Activated CD4-positive, CD25-positive, alpha-beta regulatory T cell treated with anti-CD3 and anti-CD28 coated beads, Interleukin-2, amount 50 U/mL, for 24 hours (primary cell): ENCODE results near the gene RPS27A.
"Not testable (repeated sequence)": the region's sequence is repeated elsewhere in the genome, so short reads cannot be mapped to it uniquely, and the experiment has no call there.

Experiments used
- ATAC-seq, 2 donors: fragments of 150-1000 bp; cut with Tn5 transposase; one replicate each; pipeline ENCODE4 v1.10.0; 2021; ENCODE audit warnings: mild to moderate bottlenecking in 1 of 2, moderate library complexity in 1 of 2

Gene RPS27A

DNA sequence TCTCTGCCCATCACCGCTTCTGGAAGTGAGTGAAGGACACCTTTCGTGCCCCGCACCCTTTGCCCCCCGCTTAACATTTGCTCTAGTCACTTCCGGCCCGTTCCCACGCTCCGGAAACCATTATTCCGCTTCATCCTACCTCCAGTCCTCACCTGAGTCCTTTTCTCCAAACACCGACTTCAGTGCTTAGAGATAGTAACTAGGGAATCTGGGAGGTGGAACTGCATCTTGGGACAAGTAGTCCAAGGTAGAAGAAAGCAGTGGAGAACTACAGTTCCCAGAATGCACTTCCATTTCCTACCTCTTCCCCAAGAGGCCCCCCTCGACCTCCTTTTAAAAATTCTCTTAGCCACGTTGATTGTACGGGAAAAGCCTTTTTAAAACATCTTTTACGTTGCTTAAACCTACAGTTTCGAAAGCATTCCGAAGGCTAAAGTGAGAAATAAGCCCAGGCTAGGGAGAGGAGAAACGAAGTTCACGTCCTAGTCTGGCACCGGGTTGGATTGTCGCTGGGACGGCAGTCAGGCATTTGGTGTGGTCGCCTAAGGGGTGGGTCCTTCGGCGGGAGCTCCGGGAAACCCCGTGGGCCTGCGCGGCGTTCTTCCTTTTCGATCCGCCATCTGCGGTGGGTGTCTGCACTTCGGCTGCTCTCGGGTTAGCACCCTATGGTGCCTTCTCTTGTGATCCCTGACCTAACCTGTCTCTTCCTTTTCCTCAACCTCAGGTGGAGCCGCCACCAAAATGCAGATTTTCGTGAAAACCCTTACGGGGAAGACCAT, at the start of gene RPS27A, which contains the start of gene CLHC1:
TSS of gene RPS27A (plus strand) at position 605 of the 779 bp plus-strand sequence. CDS start at position 742, 137 bp downstream.
TSS of gene CLHC1 (minus strand) at position 210 of the 779 bp plus-strand sequence. CDS start 9,882 bp downstream, outside the sequence.
- peak; percentile 78 to 85 for ATAC-seq

DNA sequence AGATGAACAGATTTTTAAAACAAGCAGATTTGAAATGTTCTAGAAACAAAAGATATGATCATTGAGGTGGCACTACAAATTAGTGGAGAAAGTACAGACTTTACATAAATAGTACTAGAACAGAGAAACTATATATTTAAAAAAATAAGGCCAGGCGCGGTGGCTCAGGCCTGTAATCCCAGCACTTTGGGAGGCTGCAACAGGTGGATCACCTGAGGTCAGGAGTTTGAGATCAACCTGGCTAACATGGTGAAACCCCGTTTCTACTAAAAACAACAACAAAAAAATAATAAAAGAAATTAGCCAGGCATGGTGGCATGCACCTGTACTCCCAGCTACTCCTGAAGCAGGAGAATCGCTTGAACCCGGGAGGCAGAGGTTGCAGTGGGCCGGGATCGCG, 45.7 kb upstream of the RPS27A start:
- ATAC-seq, result not testable (repeated sequence)

DNA sequence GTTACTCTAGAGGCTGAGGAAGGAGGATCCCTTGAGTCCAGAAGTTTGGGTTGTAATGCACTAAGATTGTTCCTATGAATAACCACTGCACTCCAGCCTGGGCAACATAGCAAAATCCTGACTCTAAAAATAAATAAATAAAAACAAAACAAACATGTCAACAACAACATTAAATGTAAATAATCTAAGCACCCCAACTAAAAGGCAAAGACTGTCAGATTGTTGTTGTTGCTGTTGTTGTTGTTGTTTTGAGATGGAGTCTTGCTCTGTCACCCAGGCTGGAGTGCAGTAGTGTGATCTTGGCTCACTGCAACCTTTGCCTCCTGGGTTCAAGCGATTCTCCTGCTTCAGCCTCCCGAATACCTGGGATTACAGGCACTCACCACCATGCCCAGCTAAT, 40.6 kb upstream of the RPS27A start:
- not testable (repeated sequence) for ATAC-seq

DNA sequence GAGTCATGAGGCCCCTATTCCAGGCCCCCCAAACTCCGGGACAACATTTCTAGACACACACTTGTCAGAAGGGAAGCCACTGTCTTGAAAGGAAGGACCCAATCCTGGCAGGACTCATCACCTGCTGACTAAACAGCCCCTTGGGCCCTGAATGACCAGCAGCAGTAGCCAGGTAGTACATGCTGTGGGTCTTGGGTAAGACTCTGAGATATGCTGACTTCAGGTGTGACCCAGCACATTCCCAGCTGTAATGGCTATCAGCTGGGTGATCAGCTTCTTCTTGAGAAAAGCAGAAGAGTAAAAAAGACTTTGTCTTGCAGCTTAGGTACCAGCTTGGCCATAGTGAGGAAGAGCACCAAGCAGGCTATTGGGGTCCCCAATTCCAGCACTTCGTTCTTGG, 36.0 kb upstream of the RPS27A start:
- no peak for ATAC-seq

DNA sequence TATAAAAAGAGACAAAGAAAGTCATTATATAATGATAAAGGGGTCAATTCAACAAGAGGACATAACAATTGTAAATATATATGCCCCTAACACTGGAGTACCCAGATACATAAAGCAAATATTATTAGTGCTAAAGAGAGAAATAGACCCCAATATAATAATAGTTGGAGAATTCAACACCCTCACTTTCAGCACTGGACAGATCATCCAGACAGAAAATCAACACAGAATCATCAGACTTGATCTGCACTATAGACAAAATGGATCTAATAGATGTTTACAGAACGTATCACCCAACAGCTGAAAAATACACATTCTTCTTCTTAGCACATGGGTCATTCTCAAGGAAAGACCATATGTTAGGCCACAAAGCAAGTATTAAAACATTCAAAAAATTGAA, 32.1 kb upstream of the RPS27A start:
- ATAC-seq, result no peak

DNA sequence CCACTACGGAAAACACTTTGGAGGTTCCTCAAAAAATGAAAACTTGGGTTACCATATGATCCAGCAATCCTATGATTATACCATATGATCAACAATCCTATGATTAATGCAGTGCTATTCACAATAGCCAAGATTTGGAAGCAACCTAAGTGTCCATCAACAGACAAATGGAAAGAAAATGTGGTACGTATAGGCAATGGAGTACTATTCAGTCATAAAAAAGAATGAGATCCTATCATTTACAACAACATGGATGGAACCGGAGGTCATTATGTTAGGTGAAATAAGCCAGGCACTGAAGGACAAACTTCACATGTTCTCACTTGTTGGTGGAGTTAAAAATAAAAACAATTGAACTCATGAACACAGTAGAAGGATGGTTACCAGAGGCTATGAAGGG, 28.0 kb upstream of the RPS27A start:
- ATAC-seq, result no peak

DNA sequence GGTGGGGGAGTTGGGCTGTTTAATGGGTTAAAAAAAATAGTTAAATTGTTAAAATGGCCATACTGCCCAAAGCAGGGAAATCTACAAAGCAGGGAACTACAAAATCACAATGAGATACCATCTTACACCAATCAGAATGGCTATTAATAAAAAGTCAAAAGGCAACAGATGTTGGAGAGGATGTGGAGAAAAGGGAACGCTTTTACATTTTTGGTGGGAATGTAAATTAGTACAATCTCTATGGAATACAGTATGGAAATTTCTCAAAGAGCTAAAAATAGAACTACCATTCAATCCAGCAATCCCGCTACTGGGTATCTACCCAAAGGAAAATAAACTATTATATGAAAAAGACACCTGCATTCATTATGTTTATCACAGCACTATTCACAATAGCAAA, 27.5 kb upstream of the RPS27A start:
- no peak for ATAC-seq

DNA sequence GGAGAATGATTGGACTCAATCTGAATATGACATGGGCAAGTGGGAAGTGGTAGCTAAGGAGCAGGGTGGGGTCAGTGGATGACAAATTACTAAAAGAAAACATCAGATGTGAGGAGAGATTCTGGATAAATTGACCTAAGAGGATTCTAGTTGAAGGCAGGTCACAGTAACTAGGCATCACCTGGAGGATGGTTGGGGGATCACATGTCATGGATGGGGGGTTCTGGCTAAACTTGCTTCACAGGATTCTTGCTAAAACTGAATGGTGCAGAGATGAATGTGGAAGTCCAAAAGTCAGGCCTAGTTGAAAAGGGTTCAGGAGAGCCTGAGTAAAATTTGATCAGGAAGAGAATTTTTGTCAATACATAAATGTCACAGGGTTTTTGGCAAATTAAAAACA, 18.7 kb upstream of the RPS27A start:
- ATAC-seq, result no peak

DNA sequence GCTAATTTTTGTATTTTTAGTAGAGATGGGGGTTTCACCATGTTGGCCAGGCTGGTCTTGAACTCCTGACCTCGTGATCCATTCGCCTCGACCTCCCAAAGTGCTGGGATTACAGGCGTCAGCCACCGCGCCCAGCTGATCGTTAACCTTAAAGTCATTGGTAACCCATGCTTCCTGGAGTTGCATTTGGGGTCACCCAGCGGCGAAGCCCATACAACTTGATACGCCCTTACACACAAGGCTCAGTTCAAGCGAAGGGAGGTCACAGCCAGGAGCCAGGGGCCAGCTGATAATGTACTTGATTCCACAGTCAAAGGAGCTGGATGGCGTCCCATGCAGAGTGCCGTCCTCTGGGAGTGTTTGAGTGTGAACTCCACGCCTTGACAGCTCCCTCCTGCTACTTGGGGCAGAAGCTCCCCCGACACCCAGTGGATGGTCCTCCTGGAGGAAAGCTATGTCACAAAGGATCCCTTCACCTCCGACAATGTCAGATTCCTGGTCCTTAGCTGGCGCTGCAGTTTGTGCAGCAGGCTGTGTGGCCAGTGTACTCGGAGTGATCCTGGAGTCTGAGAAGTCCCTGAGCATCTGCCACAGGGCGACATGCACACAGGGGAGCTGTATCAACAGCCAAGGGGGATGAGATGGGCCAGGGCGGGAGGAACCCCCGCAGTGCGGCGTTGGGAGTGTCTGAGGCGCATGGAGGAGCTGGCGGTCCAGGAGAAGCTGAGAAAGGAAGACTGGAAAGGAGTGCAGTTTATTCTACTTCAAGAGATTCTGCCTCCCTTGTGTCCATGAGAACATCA, 8.3 kb upstream of the RPS27A start:
- ATAC-seq, result no peak

DNA sequence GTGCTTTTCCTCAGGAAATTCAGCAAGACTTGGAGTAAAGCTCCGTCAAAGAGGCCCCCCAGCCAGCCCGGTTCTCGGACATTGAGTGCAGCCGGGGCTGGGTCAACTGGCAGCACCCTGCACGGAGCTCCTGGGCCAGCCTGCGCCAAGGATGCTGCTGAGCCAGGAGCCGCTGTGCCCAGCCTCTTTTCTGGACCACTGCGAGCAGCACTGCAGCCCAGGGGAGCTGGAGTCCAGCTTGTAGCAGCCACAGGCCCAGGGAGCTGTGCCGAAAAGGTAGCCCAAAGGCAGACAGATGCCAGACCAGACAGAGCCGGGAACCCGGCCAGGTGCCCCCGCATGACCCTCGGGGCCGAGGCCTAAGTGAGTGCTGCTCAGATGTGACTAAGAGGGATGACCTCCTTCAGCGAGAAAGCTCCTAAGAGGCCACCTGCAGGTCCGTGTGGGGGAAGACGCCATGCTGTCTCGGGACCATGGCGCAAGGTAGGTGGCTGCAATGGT, 7.7 kb upstream of the RPS27A start:
- no peak for ATAC-seq

DNA sequence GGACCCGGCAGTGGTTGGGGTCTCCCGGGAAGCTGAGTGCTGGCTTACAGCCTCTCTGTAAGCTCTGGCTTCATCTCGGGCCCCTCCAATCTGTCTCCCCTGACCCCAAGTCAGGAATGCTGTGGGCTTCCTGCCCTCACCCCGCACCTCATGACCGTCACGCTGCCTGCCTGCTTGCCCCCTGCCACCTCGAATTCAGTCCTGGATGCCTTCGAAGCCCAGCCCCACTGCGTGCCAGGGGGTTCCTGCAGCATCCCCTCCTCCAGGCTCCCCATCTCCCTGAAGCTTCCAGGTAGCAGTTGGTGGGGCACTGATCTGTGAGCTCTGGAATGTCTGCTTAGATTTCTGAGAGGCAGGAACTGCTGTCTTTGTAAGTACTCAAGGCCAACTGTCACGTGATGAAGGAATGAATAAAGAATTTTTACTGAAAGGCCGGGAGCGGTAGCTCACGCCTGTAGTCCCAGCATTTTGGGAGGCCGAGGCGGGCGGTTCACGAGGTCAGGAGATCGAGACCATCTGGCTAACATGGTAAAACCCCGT, 6.9 kb upstream of the RPS27A start:
- ATAC-seq, result no peak

DNA sequence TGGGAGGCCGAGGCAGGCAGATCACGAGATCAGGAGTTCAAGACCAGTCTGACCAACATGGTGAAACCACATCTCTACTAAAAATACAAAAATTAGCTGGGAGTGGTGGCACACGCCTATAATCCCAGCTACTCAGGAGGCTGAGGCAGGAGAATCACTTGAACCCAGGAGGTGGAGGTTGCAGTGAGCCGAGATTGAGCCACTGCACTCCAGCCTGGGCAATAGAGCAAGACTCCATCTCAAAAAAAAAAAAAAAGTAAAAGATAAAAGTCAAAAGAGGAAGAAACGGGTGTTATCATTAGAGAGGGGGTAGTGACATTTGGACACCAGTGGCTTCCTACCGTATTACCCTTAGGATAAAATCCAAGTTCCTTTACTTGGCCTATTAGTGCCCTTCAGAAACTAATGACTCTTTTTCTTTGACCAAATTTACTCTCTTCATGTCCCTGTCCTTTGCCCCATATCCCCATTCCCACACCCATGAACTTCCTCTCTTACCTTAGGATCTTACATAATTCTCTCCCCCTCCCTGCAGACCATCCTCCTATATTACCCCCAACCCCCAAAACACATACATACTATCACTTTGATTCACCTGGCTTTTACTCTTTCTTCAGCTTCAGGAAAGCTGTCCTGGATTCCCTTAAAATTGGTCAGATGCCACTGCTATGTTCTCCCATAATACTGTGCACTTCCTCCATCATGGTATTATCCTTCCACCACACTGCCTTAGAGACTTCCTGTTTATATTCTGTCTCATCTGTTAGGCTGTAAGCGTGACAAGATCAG, 4.9 kb upstream of the RPS27A start:
- ATAC-seq, result not testable (repeated sequence)

DNA sequence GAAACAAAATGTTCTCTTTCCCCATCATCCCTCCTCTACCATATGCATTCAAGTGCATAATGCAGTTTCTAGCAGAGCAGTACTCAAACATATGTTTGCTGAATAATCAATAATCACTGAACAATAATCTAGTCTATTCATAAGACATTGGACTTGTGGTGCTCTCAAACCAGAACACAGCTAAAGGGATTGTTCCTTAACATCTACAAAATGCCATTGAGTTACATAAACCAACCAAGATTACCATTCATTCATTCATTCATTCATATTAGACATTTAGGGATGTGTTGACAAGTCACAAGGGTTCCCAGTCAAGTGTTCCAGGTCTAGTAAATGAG, 4.3 kb upstream of the RPS27A start:
- ATAC-seq, result no peak

DNA sequence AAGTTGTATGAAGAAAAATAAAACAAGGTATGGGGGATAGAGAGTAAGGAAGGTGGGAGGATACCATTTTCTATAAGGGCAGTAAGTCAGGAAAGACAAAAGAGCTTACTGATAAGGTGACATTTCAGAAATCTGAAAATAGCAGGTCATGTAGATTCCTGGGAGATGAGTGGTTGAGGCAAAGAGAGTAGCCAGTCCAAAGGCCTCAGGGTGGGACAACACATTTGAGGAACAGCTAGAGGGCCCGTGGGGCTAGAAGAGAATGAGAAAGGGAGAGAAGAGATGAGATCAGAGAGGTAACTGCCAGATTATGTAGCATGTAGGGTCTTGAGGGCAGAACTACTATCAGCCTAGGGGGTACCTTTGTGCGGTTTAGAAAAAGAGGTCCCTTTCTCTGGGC, 3.3 kb upstream of the RPS27A start:
- no peak for ATAC-seq

DNA sequence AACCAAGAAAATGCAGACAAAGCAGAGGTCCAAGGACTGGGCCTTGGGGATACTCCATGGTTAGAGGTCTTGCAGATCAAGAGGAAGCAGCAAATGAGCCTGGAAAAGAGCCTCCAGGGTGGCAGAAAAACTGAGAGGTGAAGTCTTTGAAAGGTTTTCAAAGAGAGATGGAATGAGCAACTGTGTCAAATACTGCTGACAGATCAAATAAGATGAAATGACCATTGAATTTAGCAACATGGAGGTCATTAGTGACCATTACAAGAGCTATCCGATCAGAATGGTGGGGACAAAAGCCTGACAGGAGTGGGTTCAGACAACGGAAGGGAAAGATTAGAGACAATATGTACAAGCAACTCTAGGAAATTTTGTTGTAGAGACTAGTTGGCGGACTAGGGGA, 1.9 kb upstream of the RPS27A start:
- ATAC-seq, result no peak

DNA sequence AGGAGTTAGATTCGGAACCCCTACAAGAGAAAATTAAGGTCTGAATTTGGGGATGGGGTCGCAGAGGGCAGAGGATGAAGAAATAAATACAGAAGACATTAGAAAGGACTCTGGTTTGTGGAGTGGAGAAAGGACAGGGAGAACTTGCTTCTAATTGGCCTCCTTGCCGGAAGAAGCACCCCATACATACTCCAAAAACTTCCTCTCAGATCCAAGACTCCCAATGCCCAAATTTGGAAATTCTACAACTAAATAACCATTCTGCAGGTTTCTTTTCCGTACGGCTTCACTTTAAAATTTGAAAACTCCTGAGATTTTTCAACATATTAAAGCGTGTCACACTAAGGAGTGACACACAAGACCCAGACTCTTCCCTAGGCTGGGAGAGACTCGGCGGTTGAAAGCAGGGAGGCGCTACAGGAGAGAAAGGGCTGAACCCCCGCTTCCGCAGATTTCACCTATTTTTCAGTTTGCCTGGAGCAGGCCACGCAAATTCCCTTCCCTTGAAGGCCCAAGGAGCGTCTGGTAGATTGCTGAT, 873 bp upstream of the RPS27A start:
- peak; percentile 1 to 3 for ATAC-seq

DNA sequence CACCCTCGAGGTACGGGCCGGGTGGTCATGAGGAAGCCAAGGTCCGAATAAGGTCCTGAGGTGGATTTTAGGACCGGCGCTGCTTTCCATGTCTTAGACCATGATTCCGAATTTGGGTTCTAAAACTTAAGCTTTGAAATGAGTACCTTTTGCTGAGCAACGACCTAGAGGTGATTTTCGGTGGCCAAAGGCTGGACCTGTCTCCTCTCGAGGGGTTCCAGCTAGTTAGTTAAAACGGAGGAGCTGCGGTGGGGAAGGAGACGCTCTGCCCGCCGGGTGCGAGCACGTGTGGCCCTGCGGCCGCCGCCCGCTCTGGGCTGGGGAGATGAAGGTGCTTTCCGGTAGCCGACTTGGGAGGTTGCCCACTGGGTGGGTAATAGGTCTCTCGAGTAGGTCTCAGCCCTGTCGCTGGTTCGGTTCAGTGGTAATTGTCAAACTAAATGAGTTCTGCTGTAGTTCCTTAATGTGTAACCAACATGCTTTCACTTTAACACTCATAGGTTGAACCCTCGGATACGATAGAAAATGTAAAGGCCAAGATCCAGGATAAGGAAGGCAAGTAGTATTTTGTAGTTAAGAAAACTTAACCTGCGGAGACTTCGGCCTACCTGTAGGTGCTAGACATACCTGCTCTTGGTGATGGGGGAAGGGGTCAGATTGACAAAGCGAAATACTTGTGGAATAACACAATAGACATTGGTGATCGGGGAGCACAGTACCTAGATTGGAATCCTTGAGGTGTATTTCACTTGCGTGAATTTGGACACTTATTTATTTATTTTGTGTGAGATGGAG, 572 bp downstream of the RPS27A start:
- ATAC-seq, result peak; percentile 33 to 39

DNA sequence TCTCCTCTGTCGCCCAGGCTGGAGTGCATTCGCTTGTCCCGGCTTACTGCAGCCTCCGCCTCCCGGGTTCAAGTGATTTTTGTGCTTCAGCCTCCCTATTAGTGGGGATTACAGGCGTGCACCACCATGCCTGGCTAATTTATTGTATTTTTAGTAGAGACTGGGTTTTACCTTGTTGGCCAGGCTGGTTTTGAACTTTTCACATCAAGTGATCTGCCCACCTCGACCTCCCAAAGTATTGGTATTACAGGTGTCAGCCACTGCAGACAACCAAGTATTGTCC, 1.1 kb downstream of the RPS27A start:
- no peak for ATAC-seq

DNA sequence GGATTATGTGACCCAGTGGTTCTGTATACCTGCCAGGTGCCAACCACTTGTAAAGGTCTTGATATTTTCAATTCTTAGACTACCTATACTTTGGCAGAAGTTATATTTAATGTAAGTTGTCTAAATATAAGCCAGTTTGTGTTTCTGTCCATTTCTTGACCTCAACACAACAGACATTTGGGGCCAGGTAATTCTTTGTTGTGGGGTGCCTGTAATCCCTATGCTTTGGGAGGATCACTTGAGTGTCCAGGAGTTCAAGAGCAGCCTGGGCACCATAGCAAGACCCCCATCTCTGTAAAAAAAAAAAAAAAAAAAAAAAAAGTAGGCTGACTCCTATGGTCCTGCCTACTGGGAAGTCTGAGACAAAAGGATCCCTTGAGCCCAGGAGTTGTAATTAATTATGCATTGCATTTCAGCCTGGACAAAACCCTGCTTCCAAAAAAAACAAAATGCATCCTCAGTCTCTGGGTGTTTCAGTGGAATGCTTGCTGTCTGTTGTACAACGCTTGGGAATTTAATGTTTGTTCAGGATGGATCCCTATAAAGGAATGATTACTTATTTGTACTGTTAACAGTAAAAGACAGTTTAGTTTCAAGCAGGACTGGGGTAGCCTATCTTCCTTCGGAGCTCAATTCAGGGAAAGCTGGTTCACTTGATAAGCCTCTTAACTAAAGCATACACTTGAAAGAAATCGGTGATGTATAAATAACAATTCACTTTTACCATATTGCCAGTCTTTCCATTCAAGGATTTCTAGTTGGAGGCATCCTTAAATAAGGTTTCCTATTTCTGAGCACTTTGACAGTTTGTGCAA, 3.4 kb downstream of the RPS27A start:
- no peak for ATAC-seq

DNA sequence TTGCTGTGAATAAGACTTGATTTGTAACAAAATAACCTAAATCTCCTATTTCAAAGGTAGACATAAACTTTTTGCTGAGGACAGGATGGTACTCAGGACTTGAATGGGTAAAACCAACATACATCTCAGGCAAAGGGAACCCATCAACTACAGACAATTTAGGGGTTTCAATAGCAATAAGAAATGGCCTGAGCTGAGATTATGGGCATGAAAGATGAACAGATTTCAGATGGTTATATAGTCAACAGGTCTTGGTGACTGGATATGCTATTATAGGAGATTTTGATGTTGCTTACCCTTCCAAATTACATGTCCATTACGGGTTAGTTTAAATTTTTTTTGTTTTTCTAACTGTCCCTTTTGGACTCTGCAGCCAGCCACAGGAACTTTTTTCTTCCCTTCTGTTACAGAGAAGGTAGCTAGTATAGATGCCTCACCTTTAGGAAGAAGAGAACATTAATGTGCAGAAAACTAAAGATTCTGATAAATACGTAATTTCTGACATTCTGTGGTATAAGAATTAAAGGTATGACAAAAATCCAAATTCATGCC, 4.6 kb downstream of the RPS27A start:
- no peak for ATAC-seq
